Hepatocyte (in vitro differentiated cells): ENCODE measurements around the gene NEU4.

Experiments
- EZH2 ChIP-seq: fragments of 200-600 bp; sonication (generic); IDR thresholded peaks from 2 replicates; pipeline ENCODE4 v1.6.1; 2016; ENCODE audit warnings: antibody characterized with exemption, mild to moderate bottlenecking, borderline replicate concordance
- EZH2phosphoT487 ChIP-seq: fragments of 200-600 bp; sonication (generic); IDR thresholded peaks from one replicate; pipeline ENCODE4 v1.6.1; 2018; ENCODE audit warnings: antibody characterized with exemption, mild to moderate bottlenecking, low read depth, moderate library complexity; ENCODE audit not compliant: unreplicated experiment, severe bottlenecking
- TF ChIP-seq, protein P1 (sequence below): fragments of 200-600 bp; sonication (generic); IDR thresholded peaks from 2 replicates; pipeline ENCODE4 v1.5.1; 2016; ENCODE audit warnings: antibody characterized with exemption, mild to moderate bottlenecking; ENCODE audit not compliant: poor library complexity

DNA sequence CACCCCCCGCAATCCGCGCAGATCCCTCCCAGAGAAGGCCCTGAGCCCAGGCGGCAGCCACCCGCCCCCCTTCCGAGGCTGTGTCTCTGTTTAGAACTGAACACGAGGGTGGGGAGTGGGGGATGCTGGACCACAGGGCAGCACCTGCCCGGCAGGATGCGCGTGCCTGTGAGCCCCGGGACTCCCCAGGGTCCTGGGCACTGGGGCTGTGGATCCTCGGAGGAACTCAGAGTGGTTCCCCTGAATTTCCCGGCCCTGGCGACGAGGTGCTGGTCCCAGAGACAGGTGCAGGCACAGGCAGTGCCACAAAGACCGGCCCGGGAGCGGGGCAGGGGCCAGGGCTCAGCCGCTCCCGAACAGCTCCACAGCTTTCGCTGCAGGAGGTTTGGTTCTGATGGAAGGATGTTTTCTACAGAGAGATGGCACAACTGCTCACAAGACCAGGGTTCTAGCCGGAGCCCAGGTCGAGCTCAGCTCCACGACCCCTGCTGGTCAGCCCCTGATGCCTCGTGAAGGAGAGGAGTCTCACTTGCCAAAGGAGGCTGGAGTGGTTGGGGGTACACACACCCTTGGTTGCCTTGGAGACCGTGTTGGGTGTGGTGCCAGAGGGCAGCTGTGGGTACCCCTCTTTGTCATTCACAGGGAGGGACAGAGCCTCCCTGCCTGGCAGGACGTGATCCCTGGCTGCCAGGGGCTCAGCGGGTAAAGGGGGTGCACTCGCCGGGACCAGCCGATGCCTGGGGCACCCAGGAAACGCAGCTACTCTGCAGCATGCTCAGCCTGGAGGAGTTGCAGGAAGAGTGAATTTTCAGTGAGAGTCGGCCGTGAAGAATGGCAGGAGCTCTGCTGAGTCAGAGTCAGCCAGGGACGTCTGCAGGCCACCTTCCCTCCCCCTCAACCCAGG lies 4.4 kb upstream of the NEU4 start:
- TF ChIP-seq, protein P1, sequence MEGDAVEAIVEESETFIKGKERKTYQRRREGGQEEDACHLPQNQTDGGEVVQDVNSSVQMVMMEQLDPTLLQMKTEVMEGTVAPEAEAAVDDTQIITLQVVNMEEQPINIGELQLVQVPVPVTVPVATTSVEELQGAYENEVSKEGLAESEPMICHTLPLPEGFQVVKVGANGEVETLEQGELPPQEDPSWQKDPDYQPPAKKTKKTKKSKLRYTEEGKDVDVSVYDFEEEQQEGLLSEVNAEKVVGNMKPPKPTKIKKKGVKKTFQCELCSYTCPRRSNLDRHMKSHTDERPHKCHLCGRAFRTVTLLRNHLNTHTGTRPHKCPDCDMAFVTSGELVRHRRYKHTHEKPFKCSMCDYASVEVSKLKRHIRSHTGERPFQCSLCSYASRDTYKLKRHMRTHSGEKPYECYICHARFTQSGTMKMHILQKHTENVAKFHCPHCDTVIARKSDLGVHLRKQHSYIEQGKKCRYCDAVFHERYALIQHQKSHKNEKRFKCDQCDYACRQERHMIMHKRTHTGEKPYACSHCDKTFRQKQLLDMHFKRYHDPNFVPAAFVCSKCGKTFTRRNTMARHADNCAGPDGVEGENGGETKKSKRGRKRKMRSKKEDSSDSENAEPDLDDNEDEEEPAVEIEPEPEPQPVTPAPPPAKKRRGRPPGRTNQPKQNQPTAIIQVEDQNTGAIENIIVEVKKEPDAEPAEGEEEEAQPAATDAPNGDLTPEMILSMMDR, result no peak
- TF ChIP-seq EZH2, result no peak
- TF ChIP-seq EZH2phosphoT487, result no peak
